SK-N-SH treated with all-trans-retinoic acid at 6 μM for 48 hours (cell line): ENCODE measurements around the gene SGF29.

Source experiments
- ATAC-seq: fragments of 200-7000 bp; cut with Tn5 transposase; 3 replicates; pipeline ENCODE4 v1.9.1; 2020; ENCODE audit warnings: mild to moderate bottlenecking, moderate library complexity
- ARNTL ChIP-seq: fragments of 450-650 bp; formaldehyde crosslinking; IDR thresholded peaks from 2 replicates; pipeline ENCODE4 v1.5.0; 2020; ENCODE audit warnings: low read depth, mild to moderate bottlenecking, moderate library complexity, borderline replicate concordance
- BACH2 ChIP-seq: fragments of 250-450 bp; sonication (Bioruptor Pico); IDR thresholded peaks from 2 replicates; pipeline ENCODE4 v1.9.0; 2021; ENCODE audit warnings: mild to moderate bottlenecking, borderline replicate concordance
- CSDC2 ChIP-seq: fragments of 250-450 bp; sonication (Bioruptor Pico); IDR thresholded peaks from 2 replicates; pipeline ENCODE4 v1.5.0; 2020; ENCODE audit warnings: mild to moderate bottlenecking, moderate library complexity
- ESRRG ChIP-seq: fragments of 250-450 bp; sonication (Bioruptor Pico); IDR thresholded peaks from 2 replicates; pipeline ENCODE4 v1.6.1; 2021; ENCODE audit warnings: mild to moderate bottlenecking
- OSR1 ChIP-seq: fragments of 250-450 bp; sonication (Bioruptor Pico); IDR thresholded peaks from 2 replicates; pipeline ENCODE4 v1.8.0; 2022; ENCODE audit warnings: moderate library complexity, mild to moderate bottlenecking, inconsistent platforms
- PATZ1 ChIP-seq: fragments of 250-450 bp; sonication (Bioruptor Pico); IDR thresholded peaks from 2 replicates; pipeline ENCODE4 v1.8.0; 2020; ENCODE audit warnings: mild to moderate bottlenecking, moderate library complexity, borderline replicate concordance
- POU6F1 ChIP-seq: fragments of 250-450 bp; sonication (Bioruptor Pico); IDR thresholded peaks from 2 replicates; pipeline ENCODE4 v1.8.0; 2021; ENCODE audit warnings: low read depth, mild to moderate bottlenecking, moderate library complexity, borderline replicate concordance
- RARB ChIP-seq: fragments of 250-450 bp; sonication (Bioruptor Pico); IDR thresholded peaks from 2 replicates; pipeline ENCODE4 v1.8.0; 2021; ENCODE audit warnings: mild to moderate bottlenecking, moderate library complexity
- SNAI2 ChIP-seq: fragments of 250-450 bp; sonication (Bioruptor Pico); IDR thresholded peaks from 2 replicates; pipeline ENCODE4 v1.5.0; 2020; ENCODE audit warnings: mild to moderate bottlenecking, moderate library complexity
- TCF4 ChIP-seq: fragments of 250-450 bp; sonication (Bioruptor Pico); IDR thresholded peaks from 2 replicates; pipeline ENCODE4 v1.8.0; 2021; ENCODE audit warnings: mild to moderate bottlenecking, moderate library complexity, borderline replicate concordance
- TOX ChIP-seq: fragments of 250-450 bp; sonication (Bioruptor Pico); IDR thresholded peaks from 2 replicates; pipeline ENCODE4 v1.8.0; 2021; ENCODE audit warnings: mild to moderate bottlenecking, moderate library complexity, borderline replicate concordance
- ZC3H10 ChIP-seq: fragments of 250-450 bp; sonication (Bioruptor Pico); IDR thresholded peaks from 2 replicates; pipeline ENCODE4 v1.5.1; 2021; ENCODE audit warnings: mild to moderate bottlenecking, moderate library complexity
- ZFP3 ChIP-seq: fragments of 250-450 bp; sonication (Bioruptor Pico); IDR thresholded peaks from 2 replicates; pipeline ENCODE4 v1.5.0; 2020; ENCODE audit warnings: mild to moderate bottlenecking, moderate library complexity
- ZFP30 ChIP-seq: fragments of 450-650 bp; formaldehyde crosslinking; IDR thresholded peaks from 2 replicates; pipeline ENCODE4 v1.5.0; 2022; ENCODE audit warnings: mild to moderate bottlenecking, moderate library complexity
- TF ChIP-seq, protein P1 (sequence below): fragments of 250-450 bp; sonication (Bioruptor Pico); IDR thresholded peaks from 2 replicates; pipeline ENCODE4 v1.5.1; 2020; ENCODE audit warnings: low read depth, mild to moderate bottlenecking, moderate library complexity
- TF ChIP-seq, protein P2 (sequence below): fragments of 250-450 bp; sonication (Bioruptor Pico); IDR thresholded peaks from 2 replicates; pipeline ENCODE4 v1.5.1; 2021; ENCODE audit warnings: mild to moderate bottlenecking, moderate library complexity

Gene SGF29

DNA sequence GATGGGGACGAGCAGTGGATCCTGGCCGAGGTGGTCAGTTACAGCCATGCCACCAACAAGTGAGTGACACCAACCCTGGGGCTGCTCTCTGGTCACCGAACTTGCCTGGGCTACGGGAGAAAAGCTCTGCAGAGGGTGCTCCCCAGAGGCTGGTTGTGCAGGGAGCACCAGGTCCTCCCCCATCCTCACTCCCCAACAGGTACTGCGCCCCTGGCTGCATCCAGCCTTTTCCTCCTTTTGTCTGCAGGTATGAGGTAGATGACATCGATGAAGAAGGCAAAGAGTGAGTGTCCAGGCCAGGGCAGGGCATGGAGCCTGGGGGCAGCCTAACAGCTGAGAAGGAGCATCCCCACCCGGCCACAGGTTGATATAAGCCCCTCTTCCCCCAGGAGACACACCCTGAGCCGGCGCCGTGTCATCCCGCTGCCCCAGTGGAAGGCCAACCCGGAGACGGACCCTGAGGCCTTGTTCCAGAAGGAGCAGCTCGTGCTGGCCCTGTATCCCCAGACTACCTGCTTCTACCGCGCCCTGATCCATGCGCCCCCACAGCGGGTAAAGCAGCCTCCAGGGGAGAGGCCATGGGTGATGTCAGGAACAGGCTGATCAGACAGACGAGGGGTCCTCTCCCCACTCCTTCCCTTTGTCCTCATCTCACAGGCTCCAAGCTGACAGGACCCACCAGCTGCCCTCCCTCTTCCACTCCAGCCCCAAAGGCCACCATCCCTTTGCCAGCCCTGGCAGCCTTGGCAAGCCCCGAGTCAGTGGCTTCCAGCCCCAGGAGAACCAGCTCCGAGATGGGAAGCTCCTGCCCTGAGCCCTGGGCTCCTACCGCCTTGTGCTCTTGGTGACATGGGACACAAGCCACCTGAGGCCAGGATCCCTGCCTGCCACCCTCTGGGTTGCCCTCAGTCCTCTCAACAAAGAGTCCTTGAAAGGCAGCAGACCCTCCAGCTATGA, 36.9 kb downstream of the SGF29 start (continued):
- TF ChIP-seq PATZ1 (CRISPR knock-in tag) (no peak), TOX (CRISPR knock-in tag) (no peak), RARB (CRISPR knock-in tag) (no peak), TCF4 (CRISPR knock-in tag) (no peak), CSDC2 (CRISPR knock-in tag) (no peak), ZFP3 (CRISPR knock-in tag) (no peak), ZC3H10 (no peak), SNAI2 (CRISPR knock-in tag) (no peak)
- TF ChIP-seq, protein P1, sequence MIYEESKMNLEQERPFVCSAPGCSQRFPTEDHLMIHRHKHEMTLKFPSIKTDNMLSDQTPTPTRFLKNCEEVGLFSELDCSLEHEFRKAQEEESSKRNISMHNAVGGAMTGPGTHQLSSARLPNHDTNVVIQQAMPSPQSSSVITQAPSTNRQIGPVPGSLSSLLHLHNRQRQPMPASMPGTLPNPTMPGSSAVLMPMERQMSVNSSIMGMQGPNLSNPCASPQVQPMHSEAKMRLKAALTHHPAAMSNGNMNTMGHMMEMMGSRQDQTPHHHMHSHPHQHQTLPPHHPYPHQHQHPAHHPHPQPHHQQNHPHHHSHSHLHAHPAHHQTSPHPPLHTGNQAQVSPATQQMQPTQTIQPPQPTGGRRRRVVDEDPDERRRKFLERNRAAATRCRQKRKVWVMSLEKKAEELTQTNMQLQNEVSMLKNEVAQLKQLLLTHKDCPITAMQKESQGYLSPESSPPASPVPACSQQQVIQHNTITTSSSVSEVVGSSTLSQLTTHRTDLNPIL = no peak

DNA sequence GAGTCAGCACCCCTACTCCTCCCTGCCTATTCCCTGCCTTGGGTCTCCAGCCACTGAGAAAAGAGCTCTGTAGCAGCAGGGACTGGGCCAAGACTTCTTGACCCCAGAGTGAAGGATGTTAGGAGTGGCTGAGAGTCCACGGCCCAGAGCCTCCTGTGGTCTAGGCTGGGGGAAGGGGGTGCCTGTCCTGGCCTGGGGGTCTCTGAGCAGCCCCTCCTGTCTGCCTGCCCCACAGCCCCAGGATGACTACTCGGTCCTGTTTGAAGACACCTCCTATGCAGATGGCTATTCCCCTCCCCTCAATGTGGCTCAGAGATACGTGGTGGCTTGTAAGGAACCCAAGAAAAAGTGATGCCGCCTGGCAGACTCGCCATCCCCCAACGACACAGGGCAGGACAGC, 37.6 kb downstream of the SGF29 start:
- no peak for ATAC-seq
- TF ChIP-seq ESRRG (CRISPR knock-in tag) (no peak), TCF4 (CRISPR knock-in tag) (no peak), CSDC2 (CRISPR knock-in tag) (no peak), POU6F1 (CRISPR knock-in tag) (no peak)
- TF ChIP-seq, all 23 proteins: peak for 0

DNA sequence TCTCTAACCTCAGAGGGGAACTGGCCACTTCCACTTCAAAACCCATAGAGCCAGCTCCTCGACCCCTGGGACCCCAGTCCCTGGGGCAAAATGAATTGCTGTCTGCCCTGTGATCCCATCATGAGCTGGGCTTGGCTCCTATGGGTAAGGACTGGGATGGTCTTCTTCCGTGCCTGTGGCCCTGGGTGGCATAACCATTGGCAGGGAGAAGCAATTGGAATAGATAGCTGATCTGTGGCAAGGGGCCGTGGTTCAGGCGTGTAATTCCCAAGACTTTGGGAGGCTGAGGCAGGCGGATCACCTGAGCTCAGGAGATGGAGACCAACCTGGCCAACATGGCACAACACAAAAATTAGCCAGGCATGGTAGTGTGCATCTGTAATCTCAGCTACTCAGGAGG, 38.8 kb downstream of the SGF29 start:
- no peak for ATAC-seq

More for the DNA sequence above, 38.8 kb downstream of the SGF29 start:
- TF ChIP-seq CSDC2 (CRISPR knock-in tag) (no peak), BACH2 (CRISPR knock-in tag) (no peak), ZC3H10 (no peak), ESRRG (CRISPR knock-in tag) (no peak), ARNTL (CRISPR knock-in tag) (no peak), ZFP3 (CRISPR knock-in tag) (no peak), RARB (CRISPR knock-in tag) (no peak), POU6F1 (CRISPR knock-in tag) (no peak), TOX (CRISPR knock-in tag) (no peak), ZFP30 (CRISPR knock-in tag) (no peak), OSR1 (CRISPR knock-in tag) (no peak)
- TF ChIP-seq, protein P1 = no peak
- TF ChIP-seq, protein P2, sequence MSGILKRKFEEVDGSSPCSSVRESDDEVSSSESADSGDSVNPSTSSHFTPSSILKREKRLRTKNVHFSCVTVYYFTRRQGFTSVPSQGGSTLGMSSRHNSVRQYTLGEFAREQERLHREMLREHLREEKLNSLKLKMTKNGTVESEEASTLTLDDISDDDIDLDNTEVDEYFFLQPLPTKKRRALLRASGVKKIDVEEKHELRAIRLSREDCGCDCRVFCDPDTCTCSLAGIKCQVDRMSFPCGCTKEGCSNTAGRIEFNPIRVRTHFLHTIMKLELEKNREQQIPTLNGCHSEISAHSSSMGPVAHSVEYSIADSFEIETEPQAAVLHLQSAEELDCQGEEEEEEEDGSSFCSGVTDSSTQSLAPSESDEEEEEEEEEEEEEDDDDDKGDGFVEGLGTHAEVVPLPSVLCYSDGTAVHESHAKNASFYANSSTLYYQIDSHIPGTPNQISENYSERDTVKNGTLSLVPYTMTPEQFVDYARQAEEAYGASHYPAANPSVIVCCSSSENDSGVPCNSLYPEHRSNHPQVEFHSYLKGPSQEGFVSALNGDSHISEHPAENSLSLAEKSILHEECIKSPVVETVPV (CRISPR knock-in tag) = no peak
